GM19043 (cell line): ENCODE data around the gene OR1S2.
"Not testable (repeated sequence)": the region's sequence is repeated elsewhere in the genome, so short reads cannot be mapped to it uniquely, and the experiment has no call there.

Experiments used
- ATAC-seq: cut with Tn5 transposase; IDR thresholded peaks from one replicate; pipeline ENCODE4 v1.9.1; 2021; ENCODE audit warnings: low read depth; ENCODE audit not compliant: unreplicated experiment

Gene OR1S2

GRCh38 chr11:58204042-58204441, at the start of gene OR1S2:
OR1S2 (minus strand) TSS chr11:58204142; CDS start chr11:58204142, 0 bp downstream.
- no peak for ATAC-seq

GRCh38 chr11:58243954-58244353, 40.0 kb upstream of the OR1S2 start:
- no peak for ATAC-seq

GRCh38 chr11:58227956-58228615, 24.1 kb upstream of the OR1S2 start:
- no peak for ATAC-seq

- no peak for ATAC-seq
Observed at GRCh38 chr11:58222721-58223120, 18.8 kb upstream of the OR1S2 start.

GRCh38 chr11:58216476-58216875, 12.5 kb upstream of the OR1S2 start:
- ATAC-seq = no peak

GRCh38 chr11:58212420-58212819, 8.5 kb upstream of the OR1S2 start, which contains the start of gene OR1S1:
OR1S1 (plus strand) TSS chr11:58212720.
- ATAC-seq = not testable (repeated sequence)

GRCh38 chr11:58199271-58199670, 4.7 kb downstream of the OR1S2 start:
- ATAC-seq = no peak

GRCh38 chr11:58195939-58196338, 8.0 kb downstream of the OR1S2 start:
- ATAC-seq = no peak

GRCh38 chr11:58193391-58193790, 10.6 kb downstream of the OR1S2 start:
- no peak for ATAC-seq

- no peak for ATAC-seq
Observed at GRCh38 chr11:58192229-58192628, 11.7 kb downstream of the OR1S2 start.

GRCh38 chr11:58188770-58189169, 15.2 kb downstream of the OR1S2 start, which contains the start of gene OR9Q2:
OR9Q2 (plus strand) TSS chr11:58189070; CDS start chr11:58190491, 1,421 bp downstream.
- no peak for ATAC-seq

- no peak for ATAC-seq
Observed at GRCh38 chr11:58186938-58187337, 17.0 kb downstream of the OR1S2 start.

- ATAC-seq = no peak
Observed at GRCh38 chr11:58179648-58180047, 24.3 kb downstream of the OR1S2 start.

- ATAC-seq = no peak
Observed at GRCh38 chr11:58178444-58178843, 25.5 kb downstream of the OR1S2 start.

- ATAC-seq = no peak
Observed at GRCh38 chr11:58177409-58178054, 26.4 kb downstream of the OR1S2 start.

- ATAC-seq = no peak
Observed at GRCh38 chr11:58165504-58166106, 38.3 kb downstream of the OR1S2 start.

- no peak for ATAC-seq
Observed at GRCh38 chr11:58164990-58165389, 39.0 kb downstream of the OR1S2 start.

GRCh38 chr11:58164389-58164788, 39.6 kb downstream of the OR1S2 start:
- ATAC-seq = no peak
